Measurements from ENCODE around the gene ANKIB1. TPM values are rescaled to one million over a fixed set of nuclear protein-coding genes. Genes with fewer than 3 reads are reported as not detected.

The ANKIB1 gene
- total and polyA plus RNA-seq, 9 of the 15 experiments (the other 6 are each of a cell fraction or from before 2014, with no cell fraction given) = 5.9 to 25.2 (median 16.1) TPM

DNA sequence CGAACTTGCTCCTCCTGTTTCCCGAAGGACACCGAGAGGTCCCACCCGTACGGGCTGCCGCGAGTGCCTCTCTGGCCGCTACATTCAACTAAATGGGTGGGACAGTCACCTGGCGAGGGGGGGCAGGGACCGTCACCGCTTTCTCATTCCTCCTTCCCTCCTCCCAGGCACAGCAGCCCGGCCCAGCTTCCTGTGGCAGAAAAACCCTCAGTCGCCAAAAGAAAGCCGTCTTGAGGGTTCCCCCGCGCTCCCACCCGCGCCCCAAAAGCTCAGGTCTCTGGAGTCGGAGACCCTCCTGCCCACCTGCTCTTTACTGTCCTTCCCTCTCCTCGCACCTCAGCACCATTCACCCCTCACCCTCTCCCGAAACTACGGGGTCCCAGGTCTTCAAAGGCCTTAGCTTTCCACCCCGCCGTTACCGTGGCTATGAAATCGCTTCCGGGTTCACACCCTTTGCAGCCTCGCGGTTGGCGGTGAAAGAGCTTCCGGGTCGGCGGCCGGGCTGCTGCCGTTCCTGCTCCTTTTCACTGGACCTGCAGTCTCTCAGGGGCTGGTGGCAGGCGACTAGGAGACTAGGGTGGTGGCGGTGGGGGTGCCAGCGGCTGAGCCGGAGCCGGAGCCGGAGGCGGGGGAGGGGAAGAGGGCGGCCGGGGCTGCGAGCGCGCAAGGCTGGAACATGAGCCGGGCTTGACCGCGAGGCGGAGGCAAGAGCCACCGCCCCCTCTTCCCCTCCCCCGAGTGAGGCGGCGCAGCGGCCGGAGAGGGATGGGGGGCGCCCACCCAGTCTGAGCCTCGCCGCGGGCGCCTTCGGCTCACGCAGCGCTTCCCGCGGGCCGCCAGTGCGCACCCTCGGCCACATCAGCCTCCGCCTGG lies at the start of gene ANKIB1, which contains the start of gene KRIT1 (continued):
- TF ChIP-seq ZNF239 (CRISPR knock-in tag; IDR thresholded peaks at IDR 0.05) (peak; percentile 10; the same call in 1 of the 2 replicates), GTF2F1 (IDR thresholded peaks at IDR 0.05; ENCODE audit: low read depth, low read length) (0 out of 2 replicates have a peak, but pooled peaks have one; percentile 68), RFX1 (IDR thresholded peaks at IDR 0.05) (peak; percentile 76), NELFE (IDR thresholded peaks at IDR 0.05; ENCODE audit: insufficient read depth, insufficient read length) (no peak), PHF8 (IDR thresholded peaks at IDR 0.05; ENCODE audit: borderline replicate concordance, low read length) (peak; percentile 90), POLR2A (conservative IDR thresholded peaks at IDR 0.05) (peak; percentile 98), TAF1 (IDR thresholded peaks at IDR 0.05; ENCODE audit: control insufficient read depth, extremely low read depth, insufficient read depth, low read length, severe bottlenecking) (peak; percentile 84), SMC3 (conservative IDR thresholded peaks at IDR 0.05; ENCODE audit: insufficient read depth, low read depth, low read length) (no peak), GTF2A2 (tag; IDR thresholded peaks at IDR 0.05) (no peak), HNRNPL (IDR thresholded peaks at IDR 0.05; ENCODE audit: low read depth, low read length) (no peak), CCNT2 (IDR thresholded peaks at IDR 0.05; ENCODE audit: borderline replicate concordance, extremely low read depth, insufficient read length, low read depth, low read length) (peak; percentile 46), ZNF740 (CRISPR knock-in tag; IDR thresholded peaks at IDR 0.05) (peak; percentile 76), ZNF740 (tag; IDR thresholded peaks at IDR 0.05) (peak in 1 of 2 experiments; percentile 75; a peak in 2 of 4 replicates), HMGN3 (IDR thresholded peaks at IDR 0.05; ENCODE audit: borderline replicate concordance, extremely low read depth, insufficient read length, low read depth, low read length) (peak; percentile 30), ZNF518B (CRISPR knock-in tag; IDR thresholded peaks at IDR 0.05) (no peak), CXXC5 (CRISPR knock-in tag; IDR thresholded peaks at IDR 0.05) (peak; percentile 79), RBM22 (IDR thresholded peaks at IDR 0.05; ENCODE audit: low read depth, low read length, poor library complexity, severe bottlenecking) (no peak)
- TF ChIP-seq, protein P1, sequence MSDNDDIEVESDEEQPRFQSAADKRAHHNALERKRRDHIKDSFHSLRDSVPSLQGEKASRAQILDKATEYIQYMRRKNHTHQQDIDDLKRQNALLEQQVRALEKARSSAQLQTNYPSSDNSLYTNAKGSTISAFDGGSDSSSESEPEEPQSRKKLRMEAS (CRISPR knock-in tag; IDR thresholded peaks at IDR 0.05) = peak; percentile 86
- TF ChIP-seq, protein P2, sequence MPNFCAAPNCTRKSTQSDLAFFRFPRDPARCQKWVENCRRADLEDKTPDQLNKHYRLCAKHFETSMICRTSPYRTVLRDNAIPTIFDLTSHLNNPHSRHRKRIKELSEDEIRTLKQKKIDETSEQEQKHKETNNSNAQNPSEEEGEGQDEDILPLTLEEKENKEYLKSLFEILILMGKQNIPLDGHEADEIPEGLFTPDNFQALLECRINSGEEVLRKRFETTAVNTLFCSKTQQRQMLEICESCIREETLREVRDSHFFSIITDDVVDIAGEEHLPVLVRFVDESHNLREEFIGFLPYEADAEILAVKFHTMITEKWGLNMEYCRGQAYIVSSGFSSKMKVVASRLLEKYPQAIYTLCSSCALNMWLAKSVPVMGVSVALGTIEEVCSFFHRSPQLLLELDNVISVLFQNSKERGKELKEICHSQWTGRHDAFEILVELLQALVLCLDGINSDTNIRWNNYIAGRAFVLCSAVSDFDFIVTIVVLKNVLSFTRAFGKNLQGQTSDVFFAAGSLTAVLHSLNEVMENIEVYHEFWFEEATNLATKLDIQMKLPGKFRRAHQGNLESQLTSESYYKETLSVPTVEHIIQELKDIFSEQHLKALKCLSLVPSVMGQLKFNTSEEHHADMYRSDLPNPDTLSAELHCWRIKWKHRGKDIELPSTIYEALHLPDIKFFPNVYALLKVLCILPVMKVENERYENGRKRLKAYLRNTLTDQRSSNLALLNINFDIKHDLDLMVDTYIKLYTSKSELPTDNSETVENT (CRISPR knock-in tag; IDR thresholded peaks at IDR 0.05) = no peak

All from K562 (cell line).